Muscle layer of colon (tissue), 2 donors: ENCODE measurements around the gene PKLR.

Experiments used
- H3K27ac ChIP-seq: one replicate; pipeline ENCODE4 v1.7.0; 2013; ENCODE audit warnings: low read depth, mild to moderate bottlenecking, low read length, moderate library complexity
- H3K27me3 ChIP-seq, 2 donors: one replicate each; pipeline ENCODE4 v1.7.0; 2013; ENCODE audit warnings: low read length in 2 of 2, mild to moderate bottlenecking in 2 of 2; ENCODE audit not compliant: insufficient read depth in 2 of 2, control insufficient read depth in 1 of 2
- H3K36me3 ChIP-seq: one replicate; pipeline ENCODE4 v1.7.0; 2013; ENCODE audit warnings: mild to moderate bottlenecking, low read length; ENCODE audit not compliant: insufficient read depth
- H3K4me1 ChIP-seq: one replicate; pipeline ENCODE4 v1.7.0; 2013; ENCODE audit warnings: mild to moderate bottlenecking, low read length; ENCODE audit not compliant: insufficient read depth
- H3K4me3 ChIP-seq, 2 donors: one replicate each; pipeline ENCODE4 v1.7.0; 2013; ENCODE audit warnings: low read length in 2 of 2, low read depth in 1 of 2, mild to moderate bottlenecking in 1 of 2, moderate library complexity in 1 of 2
- H3K9ac ChIP-seq: one replicate; pipeline ENCODE4 v1.7.0; 2013; ENCODE audit warnings: low read length
- H3K9me3 ChIP-seq: one replicate; pipeline ENCODE4 v1.7.0; 2013; ENCODE audit warnings: mild to moderate bottlenecking, low read length
- donor health status: abdominal sarcoma.
- donor health status: Adenocarcinoma of cecum.

PKLR gene

GRCh38 chr1:155278689-155279160 lies 22.5 kb downstream of the PKLR start:
- no peak overlapping the region for H3K9ac ChIP-seq
- no peaks in the 10 kb centered on the region for H3K27me3 ChIP-seq
- H3K9me3 ChIP-seq = no peaks in the 10 kb centered on the region
- H3K4me1 ChIP-seq = peaks cover 13% of the 10 kb centered on the region
- H3K4me3 ChIP-seq = no peak overlapping the region
- H3K27ac ChIP-seq = no peak overlapping the region
- no peaks in the 10 kb centered on the region for H3K36me3 ChIP-seq

GRCh38 chr1:155277902-155278688 lies 23.1 kb downstream of the PKLR start:
- Histone ChIP-seq H3K9ac (no peak overlapping the region), H3K4me1 (peaks cover 13% of the 10 kb centered on the region), H3K36me3 (no peaks in the 10 kb centered on the region), H3K27me3 (no peaks in the 10 kb centered on the region), H3K9me3 (no peaks in the 10 kb centered on the region), H3K4me3 (peak overlapping the region; percentile 61 to 86), H3K27ac (peak overlapping the region; percentile 42)

DNA sequence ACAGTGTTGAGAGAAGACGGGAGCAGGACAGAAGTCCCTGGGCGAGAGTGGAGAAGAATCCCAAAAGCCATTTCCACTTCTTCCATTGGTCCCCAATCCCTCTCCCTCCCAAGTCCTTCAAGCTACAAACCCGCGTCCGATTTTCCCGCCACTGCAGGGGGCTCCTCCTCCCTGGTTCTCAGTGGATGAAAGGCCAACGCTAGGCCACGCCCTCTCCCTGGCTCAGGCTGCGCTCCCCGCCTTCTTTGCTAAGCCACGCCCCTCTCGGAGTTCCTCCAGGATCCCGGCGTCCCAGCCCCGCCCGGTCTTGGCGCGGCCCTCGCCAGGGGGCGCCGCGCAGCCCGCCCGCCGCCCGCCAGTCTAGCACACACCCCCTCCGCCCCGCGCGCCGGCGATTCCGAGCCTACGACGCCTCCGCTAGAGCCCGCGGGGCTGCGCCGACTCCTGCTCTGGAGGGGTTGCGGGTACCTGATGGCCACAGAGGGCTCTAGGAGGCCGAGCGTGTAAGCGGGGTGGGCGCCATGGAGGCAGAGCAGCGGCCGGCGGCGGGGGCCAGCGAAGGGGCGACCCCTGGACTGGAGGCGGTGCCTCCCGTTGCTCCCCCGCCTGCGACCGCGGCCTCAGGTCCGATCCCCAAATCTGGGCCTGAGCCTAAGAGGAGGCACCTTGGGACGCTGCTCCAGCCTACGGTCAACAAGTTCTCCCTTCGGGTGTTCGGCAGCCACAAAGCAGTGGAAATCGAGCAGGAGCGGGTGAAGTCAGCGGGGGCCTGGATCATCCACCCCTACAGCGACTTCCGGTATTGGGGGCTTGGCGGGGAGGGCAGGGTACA lies 24.0 kb downstream of the PKLR start, which contains the start of gene HCN3:
TSS of gene HCN3 (plus strand) at position 394 of the 832 bp plus-strand sequence. CDS start at position 522, 128 bp downstream.
- Histone ChIP-seq H3K9ac (no peak within 1 kb of the TSS), H3K9me3 (no peaks in the 10 kb centered on the region), H3K4me1 (peaks cover 17% of the 10 kb centered on the region), H3K27me3 (no peaks in the 10 kb centered on the region), H3K27ac (peak within 1 kb of the TSS; percentile 42), H3K36me3 (no peaks in the 10 kb centered on the region), H3K4me3 (peak within 1 kb of the TSS; percentile 61 to 86)

GRCh38 chr1:155273343-155274245 lies 27.6 kb downstream of the PKLR start, which contains the start of gene CLK2:
CLK2 (minus strand) TSS chr1:155273504; CDS start chr1:155270977, 2,527 bp downstream.
- H3K9me3 ChIP-seq = no peaks in the 10 kb centered on the region
- peak within 1 kb of the TSS; percentile 80 for H3K27ac ChIP-seq
- peaks cover 23% of the 10 kb centered on the region for H3K36me3 ChIP-seq
- no peaks in the 10 kb centered on the region for H3K27me3 ChIP-seq
- peak within 1 kb of the TSS; percentile 76 for H3K9ac ChIP-seq
- H3K4me3 ChIP-seq = peak within 1 kb of the TSS; percentile 64 to 90
- peaks cover 26% of the 10 kb centered on the region for H3K4me1 ChIP-seq

- Histone ChIP-seq H3K36me3 (peaks cover 32% of the 10 kb centered on the region), H3K9ac (peak overlapping the region; percentile 39), H3K27ac (peak overlapping the region; percentile 80), H3K9me3 (no peaks in the 10 kb centered on the region), H3K27me3 (no peaks in the 10 kb centered on the region), H3K4me3 (peak overlapping the region; percentile 64 to 70), H3K4me1 (peaks cover 18% of the 10 kb centered on the region)
Observed at GRCh38 chr1:155272466-155273342, 28.5 kb downstream of the PKLR start.

DNA sequence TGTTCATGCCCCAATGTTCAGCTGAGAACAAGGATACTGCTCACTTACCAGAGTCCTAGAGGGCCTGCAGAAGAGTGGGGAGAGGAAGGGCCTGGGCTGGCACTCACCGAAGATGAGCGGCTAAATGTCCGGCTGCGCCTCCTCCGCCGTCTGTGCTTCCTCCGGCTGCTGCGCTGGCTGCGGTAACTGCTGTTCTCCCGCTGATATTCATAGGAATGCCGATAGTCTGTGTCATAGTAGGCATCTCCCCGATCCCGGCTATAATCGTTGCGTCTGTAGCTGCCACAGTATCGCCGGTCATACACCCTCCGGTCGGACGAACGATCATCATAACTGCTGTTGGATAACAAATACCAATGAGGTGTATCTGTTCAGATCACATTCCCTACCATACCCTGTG lies 31.9 kb downstream of the PKLR start:
- peaks cover 13% of the 10 kb centered on the region for H3K4me1 ChIP-seq
- H3K9me3 ChIP-seq = no peaks in the 10 kb centered on the region
- H3K4me3 ChIP-seq = no peak overlapping the region
- peaks cover 62% of the 10 kb centered on the region for H3K36me3 ChIP-seq
- H3K9ac ChIP-seq = no peak overlapping the region
- H3K27me3 ChIP-seq = no peaks in the 10 kb centered on the region
- H3K27ac ChIP-seq = no peak overlapping the region

GRCh38 chr1:155268630-155269029 lies 32.6 kb downstream of the PKLR start:
- H3K9ac ChIP-seq = no peak overlapping the region
- H3K27me3 ChIP-seq = no peaks in the 10 kb centered on the region
- H3K9me3 ChIP-seq = no peaks in the 10 kb centered on the region
- H3K27ac ChIP-seq = no peak overlapping the region
- H3K4me3 ChIP-seq = no peak overlapping the region
- peaks cover 70% of the 10 kb centered on the region for H3K36me3 ChIP-seq
- H3K4me1 ChIP-seq = peaks cover 13% of the 10 kb centered on the region

- Histone ChIP-seq H3K27me3 (no peaks in the 10 kb centered on the region), H3K4me1 (peaks cover 10% of the 10 kb centered on the region), H3K27ac (no peak overlapping the region), H3K4me3 (no peak overlapping the region), H3K9me3 (no peaks in the 10 kb centered on the region), H3K9ac (no peak overlapping the region), H3K36me3 (peaks cover 80% of the 10 kb centered on the region)
Observed at GRCh38 chr1:155267373-155267772, 33.9 kb downstream of the PKLR start.

DNA sequence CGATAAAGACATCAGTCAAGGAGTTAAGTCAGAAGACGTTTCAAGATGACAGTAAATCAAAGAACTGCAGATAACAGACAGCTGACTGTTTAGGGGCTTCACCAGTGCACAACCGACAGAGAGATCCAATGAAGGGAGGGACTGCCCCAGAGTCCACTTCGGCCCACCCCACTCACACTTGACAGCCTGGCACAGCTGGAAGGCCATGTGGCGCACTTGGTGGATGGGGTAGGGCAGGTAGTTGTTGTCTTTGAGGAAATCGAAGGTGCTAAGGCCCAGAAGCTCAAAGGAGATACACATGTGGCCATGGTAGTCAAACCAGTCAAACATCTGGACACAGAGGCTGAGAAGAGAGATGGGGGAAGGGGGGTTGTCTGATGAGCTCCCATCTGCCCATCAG lies 34.7 kb downstream of the PKLR start:
- Histone ChIP-seq H3K4me1 (peaks cover 3% of the 10 kb centered on the region), H3K9me3 (no peaks in the 10 kb centered on the region), H3K9ac (no peak overlapping the region), H3K36me3 (peaks cover 80% of the 10 kb centered on the region), H3K27me3 (no peaks in the 10 kb centered on the region), H3K27ac (no peak overlapping the region), H3K4me3 (no peak overlapping the region)

GRCh38 chr1:155263067-155263466 lies 38.2 kb downstream of the PKLR start:
- Histone ChIP-seq H3K27ac (peak overlapping the region; percentile 97), H3K36me3 (peaks cover 63% of the 10 kb centered on the region), H3K9ac (no peak overlapping the region)

More at GRCh38 chr1:155263067-155263466, 38.2 kb downstream of the PKLR start:
- Histone ChIP-seq H3K27me3 (no peaks in the 10 kb centered on the region), H3K4me3 (peak overlapping the region in 1 of 2 donors; percentile 97), H3K4me1 (peaks cover 15% of the 10 kb centered on the region), H3K9me3 (no peaks in the 10 kb centered on the region)
